ENCODE measurements around the gene RAB22A.
A peak's percentile ranks its signal among the peaks of the same experiment; 100 is the strongest.

The RAB22A gene

DNA sequence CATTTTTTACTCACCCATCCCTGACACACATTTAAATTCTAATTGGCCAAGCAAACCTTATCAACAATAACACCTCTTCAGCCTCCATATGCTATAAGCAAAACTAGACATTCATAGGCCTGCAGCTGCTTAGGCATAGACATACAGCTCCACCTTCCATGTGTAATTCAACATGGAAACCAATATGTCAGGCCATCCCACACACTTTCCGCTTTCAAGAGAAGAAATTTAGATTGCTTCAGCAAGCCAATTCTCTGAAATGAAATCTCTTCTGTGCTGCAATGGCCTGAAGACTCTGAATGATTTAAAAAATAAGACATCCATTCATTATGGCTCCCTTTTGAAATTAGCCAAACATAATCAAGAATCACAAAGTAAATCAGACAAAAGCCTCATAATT is 4.5 kb upstream of the RAB22A start:
- DNase-seq (ENCODE audit: low read depth in 1 of 2, low spot score in 1 of 2) = no peak
- Histone ChIP-seq H3K4me3 (replicated peaks; ENCODE audit: insufficient read depth, low read length) (no peak overlapping the region), H3K27ac (replicated peaks) (no peak overlapping the region), H3K27me3 (ENCODE audit: insufficient read depth, poor library complexity, severe bottlenecking) (peaks cover 9% of the 10 kb centered on the region)
- TF ChIP-seq POLR2AphosphoS5 (IDR thresholded peaks at IDR 0.05; ENCODE audit: low read depth) (no peak), GABPA (IDR thresholded peaks at IDR 0.05; ENCODE audit: low read depth) (no peak), SPI1 (IDR thresholded peaks at IDR 0.05; ENCODE audit: borderline replicate concordance, low read depth) (no peak)
- TF ChIP-seq, protein P1, sequence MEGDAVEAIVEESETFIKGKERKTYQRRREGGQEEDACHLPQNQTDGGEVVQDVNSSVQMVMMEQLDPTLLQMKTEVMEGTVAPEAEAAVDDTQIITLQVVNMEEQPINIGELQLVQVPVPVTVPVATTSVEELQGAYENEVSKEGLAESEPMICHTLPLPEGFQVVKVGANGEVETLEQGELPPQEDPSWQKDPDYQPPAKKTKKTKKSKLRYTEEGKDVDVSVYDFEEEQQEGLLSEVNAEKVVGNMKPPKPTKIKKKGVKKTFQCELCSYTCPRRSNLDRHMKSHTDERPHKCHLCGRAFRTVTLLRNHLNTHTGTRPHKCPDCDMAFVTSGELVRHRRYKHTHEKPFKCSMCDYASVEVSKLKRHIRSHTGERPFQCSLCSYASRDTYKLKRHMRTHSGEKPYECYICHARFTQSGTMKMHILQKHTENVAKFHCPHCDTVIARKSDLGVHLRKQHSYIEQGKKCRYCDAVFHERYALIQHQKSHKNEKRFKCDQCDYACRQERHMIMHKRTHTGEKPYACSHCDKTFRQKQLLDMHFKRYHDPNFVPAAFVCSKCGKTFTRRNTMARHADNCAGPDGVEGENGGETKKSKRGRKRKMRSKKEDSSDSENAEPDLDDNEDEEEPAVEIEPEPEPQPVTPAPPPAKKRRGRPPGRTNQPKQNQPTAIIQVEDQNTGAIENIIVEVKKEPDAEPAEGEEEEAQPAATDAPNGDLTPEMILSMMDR (IDR thresholded peaks at IDR 0.05; ENCODE audit: insufficient read depth, low read length) = no peak
- TF ChIP-seq, protein P2, sequence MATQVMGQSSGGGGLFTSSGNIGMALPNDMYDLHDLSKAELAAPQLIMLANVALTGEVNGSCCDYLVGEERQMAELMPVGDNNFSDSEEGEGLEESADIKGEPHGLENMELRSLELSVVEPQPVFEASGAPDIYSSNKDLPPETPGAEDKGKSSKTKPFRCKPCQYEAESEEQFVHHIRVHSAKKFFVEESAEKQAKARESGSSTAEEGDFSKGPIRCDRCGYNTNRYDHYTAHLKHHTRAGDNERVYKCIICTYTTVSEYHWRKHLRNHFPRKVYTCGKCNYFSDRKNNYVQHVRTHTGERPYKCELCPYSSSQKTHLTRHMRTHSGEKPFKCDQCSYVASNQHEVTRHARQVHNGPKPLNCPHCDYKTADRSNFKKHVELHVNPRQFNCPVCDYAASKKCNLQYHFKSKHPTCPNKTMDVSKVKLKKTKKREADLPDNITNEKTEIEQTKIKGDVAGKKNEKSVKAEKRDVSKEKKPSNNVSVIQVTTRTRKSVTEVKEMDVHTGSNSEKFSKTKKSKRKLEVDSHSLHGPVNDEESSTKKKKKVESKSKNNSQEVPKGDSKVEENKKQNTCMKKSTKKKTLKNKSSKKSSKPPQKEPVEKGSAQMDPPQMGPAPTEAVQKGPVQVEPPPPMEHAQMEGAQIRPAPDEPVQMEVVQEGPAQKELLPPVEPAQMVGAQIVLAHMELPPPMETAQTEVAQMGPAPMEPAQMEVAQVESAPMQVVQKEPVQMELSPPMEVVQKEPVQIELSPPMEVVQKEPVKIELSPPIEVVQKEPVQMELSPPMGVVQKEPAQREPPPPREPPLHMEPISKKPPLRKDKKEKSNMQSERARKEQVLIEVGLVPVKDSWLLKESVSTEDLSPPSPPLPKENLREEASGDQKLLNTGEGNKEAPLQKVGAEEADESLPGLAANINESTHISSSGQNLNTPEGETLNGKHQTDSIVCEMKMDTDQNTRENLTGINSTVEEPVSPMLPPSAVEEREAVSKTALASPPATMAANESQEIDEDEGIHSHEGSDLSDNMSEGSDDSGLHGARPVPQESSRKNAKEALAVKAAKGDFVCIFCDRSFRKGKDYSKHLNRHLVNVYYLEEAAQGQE (IDR thresholded peaks at IDR 0.05; ENCODE audit: insufficient replicate concordance, low read depth) = no peak

DNA sequence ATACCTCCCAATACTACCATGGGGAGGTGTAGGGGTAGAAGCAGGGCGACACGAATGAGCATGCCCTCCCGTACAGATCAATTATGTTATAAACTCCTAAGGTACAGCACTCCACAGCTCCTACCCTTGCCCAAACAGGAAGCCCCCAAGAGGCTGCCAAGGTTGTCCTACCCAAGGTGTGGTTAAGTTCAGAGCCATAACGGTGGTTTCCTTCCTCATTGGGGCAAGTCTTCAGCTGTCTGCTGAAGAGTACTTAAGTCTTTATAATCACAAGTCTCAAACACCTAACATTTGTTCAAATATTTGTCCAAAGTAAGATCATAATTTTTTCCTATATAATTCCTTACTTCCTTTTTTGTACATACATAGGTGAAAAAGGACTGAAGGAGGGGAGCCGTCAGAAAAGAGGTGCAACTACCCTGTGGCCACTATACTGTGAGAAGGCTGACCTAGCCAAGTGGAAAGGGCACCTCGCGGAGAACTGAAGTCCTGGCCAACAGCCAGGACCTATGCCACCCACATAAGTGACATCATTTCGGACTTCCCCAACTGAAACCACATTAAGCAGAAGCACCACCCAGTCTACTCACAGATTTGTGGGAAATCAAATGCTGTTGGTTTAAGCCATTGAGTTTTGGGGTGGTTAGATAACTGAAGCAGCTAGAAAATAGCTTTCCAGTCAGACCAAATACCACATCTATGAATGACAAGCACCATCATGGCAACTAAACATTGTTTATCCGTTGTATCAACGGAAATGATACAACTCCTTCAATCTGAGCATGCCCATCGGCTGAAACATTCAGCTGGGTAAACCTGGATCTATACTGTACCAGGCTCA is 2.9 kb upstream of the RAB22A start:
- TF ChIP-seq POLR2AphosphoS5 (IDR thresholded peaks at IDR 0.05; ENCODE audit: low read depth) (peak; percentile 93), SPI1 (IDR thresholded peaks at IDR 0.05; ENCODE audit: borderline replicate concordance, low read depth) (peak; percentile 83), GABPA (IDR thresholded peaks at IDR 0.05; ENCODE audit: low read depth) (peak; percentile 29; the same call in 1 of the 2 replicates)
- TF ChIP-seq, protein P1 (IDR thresholded peaks at IDR 0.05; ENCODE audit: insufficient read depth, low read length) = no peak
- TF ChIP-seq, protein P2 (IDR thresholded peaks at IDR 0.05; ENCODE audit: insufficient replicate concordance, low read depth) = no peak
- H3K4me3 ChIP-seq (replicated peaks; ENCODE audit: insufficient read depth, low read length) = no peak overlapping the region

DNA sequence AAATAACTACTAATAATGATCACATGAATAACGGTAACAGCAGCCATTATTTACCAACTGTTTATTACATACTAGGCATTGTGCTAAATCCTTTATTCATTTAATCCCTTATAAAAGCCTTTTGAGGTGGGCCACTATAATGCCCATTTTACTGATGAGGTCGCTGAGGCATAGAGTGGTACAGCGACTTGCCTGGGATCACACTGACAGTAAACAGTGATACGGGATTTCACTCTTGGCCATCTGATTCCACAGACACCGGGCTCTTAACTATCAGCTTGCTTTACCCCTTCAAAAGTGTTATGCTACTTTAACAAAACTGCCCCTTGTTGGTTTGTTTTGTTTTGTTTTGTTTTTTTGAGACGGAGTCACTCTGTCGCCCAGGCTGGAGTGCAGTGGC is 2.2 kb upstream of the RAB22A start:
- H3K27me3 ChIP-seq (ENCODE audit: insufficient read depth, poor library complexity, severe bottlenecking) = peaks cover 9% of the 10 kb centered on the region
- no peak for DNase-seq (ENCODE audit: low read depth in 1 of 2, low spot score in 1 of 2)
- H3K27ac ChIP-seq (replicated peaks) = no peak overlapping the region
- TF ChIP-seq, protein P1 (IDR thresholded peaks at IDR 0.05; ENCODE audit: insufficient read depth, low read length) = no peak
- TF ChIP-seq GABPA (IDR thresholded peaks at IDR 0.05; ENCODE audit: low read depth) = no peak
- TF ChIP-seq, protein P2 (IDR thresholded peaks at IDR 0.05; ENCODE audit: insufficient replicate concordance, low read depth) = no peak
- no peak overlapping the region for H3K4me3 ChIP-seq (replicated peaks; ENCODE audit: insufficient read depth, low read length)

More for the DNA sequence above, 2.9 kb upstream of the RAB22A start:
- peak; percentile 66 to 79 for DNase-seq (ENCODE audit: low read depth in 1 of 2, low spot score in 1 of 2)
- Histone ChIP-seq H3K27ac (replicated peaks) (no peak overlapping the region), H3K27me3 (ENCODE audit: insufficient read depth, poor library complexity, severe bottlenecking) (peaks cover 9% of the 10 kb centered on the region)
